HuH-7 (cell line): Measurements from ENCODE around the gene TRIM62.
"Not testable (repeated sequence)": the region's sequence is repeated elsewhere in the genome, so short reads cannot be mapped to it uniquely, and the experiment has no call there.

Experiments used
- DNase-seq: peaks from one replicate; pipeline ENCODE4 v3.0.0; 2011; ENCODE audit warnings: low spot score

The TRIM62 gene

DNA sequence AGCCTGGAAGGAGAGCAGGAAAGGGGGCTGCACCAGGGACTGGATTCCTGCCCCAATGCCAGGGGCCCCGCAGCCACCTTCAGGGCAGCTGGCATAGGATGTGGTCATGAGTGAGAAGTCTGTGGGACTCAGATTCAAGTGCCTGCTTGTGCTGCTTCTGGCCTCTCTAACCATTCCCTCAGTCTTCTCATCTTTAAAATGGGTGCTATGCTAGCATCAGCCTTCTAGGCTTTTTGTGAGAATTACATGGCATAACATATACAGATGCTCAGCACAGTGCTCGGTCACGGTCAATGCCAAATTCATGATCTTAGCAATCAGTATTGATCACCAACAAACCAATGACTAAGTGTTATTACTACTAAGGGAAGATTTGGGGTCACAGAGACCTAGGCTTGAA lies 23.5 kb downstream of the TRIM62 start:
- no peak for DNase-seq

DNA sequence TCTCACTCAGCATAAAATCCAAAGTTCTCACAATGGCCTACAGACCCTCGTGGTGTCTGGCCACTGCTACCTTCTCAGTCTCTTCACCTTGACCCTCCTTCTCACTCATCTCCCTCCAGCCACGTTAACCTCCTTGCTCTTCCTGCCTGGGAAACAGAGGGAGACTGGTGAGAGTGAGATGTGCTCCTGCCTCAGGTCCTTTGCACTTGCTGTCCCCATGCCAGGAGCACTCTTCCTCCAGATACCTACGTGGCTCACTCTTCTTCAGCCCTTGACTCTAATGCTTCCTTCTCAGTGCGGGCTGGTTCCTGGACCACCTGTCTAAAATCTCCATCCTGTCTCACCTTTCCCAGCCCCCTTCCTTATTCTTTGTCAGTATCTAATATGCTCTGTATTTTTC lies 24.7 kb downstream of the TRIM62 start:
- DNase-seq = no peak

DNA sequence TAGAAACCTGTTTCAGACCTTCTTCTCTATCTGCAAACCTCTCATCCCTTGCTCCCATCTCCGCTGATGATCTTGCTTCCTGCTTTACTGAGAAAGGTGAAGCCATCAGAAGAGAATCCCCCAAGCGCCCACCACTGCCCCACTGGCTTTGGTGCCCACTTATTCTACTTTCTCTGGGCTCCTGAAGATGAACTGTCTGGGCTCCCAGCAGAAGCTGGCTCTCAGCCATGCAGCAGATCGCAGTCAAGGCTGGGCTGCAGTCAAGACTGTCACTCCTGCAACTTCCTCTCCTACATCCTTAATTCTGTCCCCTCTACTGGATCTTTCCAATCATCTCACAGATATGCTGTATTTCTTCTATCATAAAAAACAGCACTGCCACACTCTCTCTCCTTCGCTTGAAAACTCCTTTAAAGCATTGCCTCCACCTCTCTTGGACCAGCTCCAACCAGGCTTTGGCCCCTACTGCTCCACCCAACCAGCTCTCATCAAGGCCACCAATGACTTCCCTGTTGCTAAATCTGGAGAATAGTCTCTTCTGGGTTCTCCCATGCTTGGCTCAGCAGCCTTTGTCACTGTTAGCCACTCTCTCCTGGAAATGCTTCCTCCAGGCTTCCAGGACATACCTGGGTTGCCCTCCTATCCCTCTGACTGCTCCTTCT lies 25.8 kb downstream of the TRIM62 start:
- DNase-seq = no peak

GRCh38 chr1:33153650-33154049 lies 28.2 kb downstream of the TRIM62 start:
- DNase-seq = no peak

GRCh38 chr1:33152685-33153432 lies 29.0 kb downstream of the TRIM62 start:
- no peak for DNase-seq

GRCh38 chr1:33151116-33151515 lies 30.7 kb downstream of the TRIM62 start:
- DNase-seq = no peak

DNA sequence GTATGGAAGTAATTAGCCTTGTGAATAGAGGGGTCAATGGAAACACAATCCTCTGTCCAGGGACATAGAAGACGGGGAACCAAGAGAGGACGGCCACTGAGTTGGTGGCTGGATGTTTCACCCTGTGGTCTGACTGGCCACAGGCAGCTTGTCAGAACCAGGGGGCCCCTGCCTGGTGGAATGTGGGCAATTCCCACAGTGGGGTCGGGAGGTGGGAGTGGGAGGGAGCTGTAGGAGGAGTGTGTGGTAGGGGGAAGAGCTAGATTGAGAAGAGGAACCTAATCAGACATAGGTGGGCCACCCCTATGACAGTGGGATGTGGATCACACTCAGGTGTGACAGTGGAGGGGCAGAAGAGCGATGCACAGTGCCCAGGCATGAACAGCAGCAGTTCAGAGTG lies 31.3 kb downstream of the TRIM62 start:
- DNase-seq = no peak

DNA sequence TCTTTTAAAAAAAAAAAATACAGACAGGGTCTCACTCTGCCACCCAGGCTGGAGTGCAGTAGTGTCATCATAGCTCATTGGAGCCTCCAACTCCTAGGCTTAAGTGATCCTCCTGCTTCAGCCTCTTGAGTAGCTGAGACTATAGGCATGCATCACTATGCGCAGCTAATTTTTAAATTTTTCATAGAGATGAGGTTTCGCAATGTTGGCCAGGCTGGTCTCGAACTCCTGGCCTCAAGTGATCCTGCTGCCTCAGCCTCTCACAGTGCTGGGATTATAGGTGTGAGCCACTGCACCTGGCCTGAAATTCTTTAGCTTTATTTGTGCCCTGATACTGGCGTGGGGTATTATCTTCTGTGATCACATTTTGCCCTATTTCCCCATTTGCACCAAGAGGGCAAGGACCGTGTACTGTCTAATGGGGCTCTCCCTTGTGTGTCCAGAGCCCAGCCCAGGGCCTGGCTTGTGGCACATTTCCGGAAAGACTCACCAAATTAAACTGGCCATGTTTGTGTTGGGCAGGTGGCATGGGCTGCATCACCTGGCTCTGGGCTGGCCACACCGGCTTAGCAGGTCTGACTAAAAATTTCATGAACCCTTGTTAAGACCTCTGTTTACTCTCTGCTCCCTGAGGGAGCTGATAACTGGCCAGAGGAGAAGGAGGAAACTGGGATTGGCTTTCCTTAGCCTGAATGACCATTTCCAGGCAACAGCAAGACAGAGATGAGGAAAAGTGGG lies 32.2 kb downstream of the TRIM62 start:
- no peak for DNase-seq

DNA sequence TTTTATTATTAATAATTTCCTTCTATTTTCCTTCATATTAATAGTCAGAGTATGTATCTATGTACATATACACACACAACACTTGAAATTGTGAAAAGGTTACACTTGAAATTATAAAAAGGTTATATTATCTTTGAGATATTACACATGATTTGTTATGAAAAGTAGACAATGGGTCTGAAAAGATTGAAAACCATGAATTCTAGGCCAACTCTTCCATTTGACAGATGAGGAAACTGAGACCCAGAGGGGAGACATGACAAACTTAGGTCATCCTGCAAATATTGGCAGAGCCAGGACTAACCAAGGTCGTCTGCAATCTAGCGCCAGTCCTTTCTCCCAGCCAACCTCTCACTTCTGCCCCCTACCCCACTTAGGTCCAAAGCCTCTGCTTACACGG lies 33.2 kb downstream of the TRIM62 start:
- no peak for DNase-seq

DNA sequence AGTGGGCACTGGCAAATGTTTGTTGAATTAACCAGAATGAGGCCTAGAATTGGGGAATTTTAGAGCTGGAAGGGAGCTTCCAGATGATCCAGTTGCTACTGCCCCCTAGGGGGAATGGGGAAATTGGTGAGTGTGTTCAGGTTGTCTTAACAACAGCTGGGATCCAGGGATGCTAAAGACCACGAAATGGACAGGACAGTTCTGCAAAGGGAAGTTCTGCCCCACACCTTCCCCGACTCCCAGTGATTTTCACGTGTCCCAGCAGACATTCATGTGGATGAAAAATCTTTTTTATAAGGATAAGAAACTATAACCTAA lies 33.9 kb downstream of the TRIM62 start:
- DNase-seq = peak; percentile 52

GRCh38 chr1:33147275-33147996 lies 34.4 kb downstream of the TRIM62 start:
- no peak for DNase-seq

GRCh38 chr1:33146003-33146402 lies 35.8 kb downstream of the TRIM62 start:
- DNase-seq = no peak

GRCh38 chr1:33143698-33144097 lies 38.1 kb downstream of the TRIM62 start:
- no peak for DNase-seq

- DNase-seq = no peak
Observed at GRCh38 chr1:33143176-33143575, 38.7 kb downstream of the TRIM62 start.

DNA sequence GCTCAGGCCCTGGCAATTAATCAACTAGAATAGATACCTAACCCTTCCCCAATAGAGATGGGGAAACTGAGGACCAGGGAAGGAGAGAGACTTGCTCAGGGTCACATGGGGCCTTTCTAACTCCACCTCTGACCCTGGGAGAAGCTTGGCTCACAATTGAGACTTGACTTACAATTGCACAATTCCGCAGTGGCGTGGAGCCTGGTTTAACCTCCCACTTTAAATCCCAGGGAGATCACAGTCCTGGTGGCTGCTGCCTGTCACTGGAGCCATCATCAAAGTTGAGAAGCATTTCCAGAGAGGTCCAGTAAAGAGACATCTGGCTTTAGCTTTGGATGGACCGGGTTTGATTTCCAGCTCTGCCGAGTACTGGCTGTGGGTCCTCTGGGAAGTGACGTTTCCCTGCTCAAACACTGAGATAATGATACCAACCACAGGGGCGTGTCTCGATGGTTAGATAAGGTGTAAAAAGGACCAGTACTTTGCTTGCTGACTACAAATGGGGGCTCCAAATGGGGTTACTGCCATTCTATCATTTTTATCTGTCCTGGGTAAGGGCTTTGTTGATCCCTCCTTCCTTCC lies 39.3 kb downstream of the TRIM62 start:
- DNase-seq = no peak

DNA sequence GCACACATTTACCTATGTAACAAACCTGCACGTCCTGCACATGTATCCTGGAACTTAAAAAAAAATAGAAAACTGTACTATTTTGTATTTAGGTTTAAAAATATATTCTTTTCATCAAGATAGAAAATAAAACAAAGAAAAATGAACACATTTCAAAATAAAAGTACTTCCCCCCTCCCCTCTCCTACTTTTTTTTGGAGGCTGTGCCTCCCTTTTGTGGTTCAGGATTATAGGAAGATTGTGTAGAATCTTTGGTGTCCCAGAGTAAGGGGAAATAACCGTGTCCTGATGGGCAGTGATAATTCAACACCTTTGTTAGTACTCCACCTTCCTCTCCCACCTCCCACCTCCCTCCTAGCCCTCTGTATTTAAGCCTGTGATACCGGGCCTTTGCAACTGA lies 40.1 kb downstream of the TRIM62 start:
- no peak for DNase-seq

- DNase-seq = no peak
Observed at GRCh38 chr1:33141216-33141615, 40.6 kb downstream of the TRIM62 start.

GRCh38 chr1:33140153-33141149 lies 41.4 kb downstream of the TRIM62 start:
- DNase-seq = no peak

DNA sequence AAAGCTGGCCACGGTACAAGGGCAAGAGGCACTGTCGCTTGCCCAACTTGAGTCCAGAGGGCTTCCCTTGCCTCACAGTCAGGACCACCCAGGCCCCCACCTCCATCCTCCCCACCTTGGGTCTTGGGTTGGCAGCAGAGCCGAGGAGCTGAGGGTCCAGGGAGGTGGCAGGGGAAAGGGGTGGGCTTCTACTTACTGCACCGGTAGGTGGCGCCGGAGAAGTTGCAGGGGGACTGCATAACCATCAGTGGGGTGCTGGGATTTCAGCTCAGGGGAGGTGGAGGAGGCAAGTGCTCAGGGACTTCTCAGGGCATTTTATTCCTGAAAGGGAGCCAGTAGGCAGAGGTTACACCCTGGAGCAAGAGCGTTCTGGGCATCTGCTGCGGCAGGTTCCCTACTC lies 44.0 kb downstream of the TRIM62 start:
- DNase-seq = peak; percentile 44

DNA sequence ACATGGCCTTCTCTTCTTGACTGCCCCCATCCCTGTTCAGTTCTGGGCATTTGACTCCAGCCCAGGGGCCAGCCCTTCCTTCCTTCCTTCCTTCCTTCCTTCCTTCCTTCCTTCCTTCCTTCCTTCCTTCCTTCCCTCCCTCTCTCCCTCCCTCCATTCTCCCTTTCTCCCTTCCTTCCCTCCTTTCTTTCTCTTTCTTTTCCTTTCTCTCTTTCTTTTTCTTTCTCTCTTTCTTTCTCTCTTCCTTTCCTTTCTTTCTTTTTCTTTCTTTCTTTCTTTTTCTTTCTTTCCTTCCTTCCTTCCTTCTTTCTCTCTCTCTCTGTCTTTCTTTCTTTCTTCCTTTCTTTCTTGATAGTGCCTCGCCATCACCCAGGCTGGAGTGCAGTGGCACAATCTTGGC lies 45.8 kb downstream of the TRIM62 start:
- DNase-seq = not testable (repeated sequence)

GRCh38 chr1:33133478-33134105 lies 48.3 kb downstream of the TRIM62 start:
- DNase-seq = no peak
